Adrenal gland (tissue), 12 donors: ENCODE results near the gene HMGCS2. TPM values are rescaled to one million over a fixed set of nuclear protein-coding genes. Genes with fewer than 3 reads are reported as not detected.
"Not testable (repeated sequence)": the region's sequence is repeated elsewhere in the genome, so short reads cannot be mapped to it uniquely, and the experiment has no call there.

ENCODE experiments used
- DNase-seq, 7 donors: peaks; one replicate each; pipeline ENCODE4 v3.0.0-alpha.2; 2019 to 2020
- H3K27ac ChIP-seq, 5 donors: fragments of 200-600 bp; sonication (generic) in 4 of 5; 1 replicate in 3 of 5; 2 replicates in 2 of 5; pipeline versions ENCODE4 v1.5.1 to v1.8.0; 2016 to 2020; ENCODE audit warnings: mild to moderate bottlenecking in 1 of 5
- H3K27me3 ChIP-seq: fragments of 200-600 bp; 2 replicates; pipeline ENCODE4 v1.8.0; 2021
- H3K36me3 ChIP-seq, 2 donors: fragments of 200-600 bp; replicated peaks in 1 of 2; 1 replicate in 1 of 2; 2 replicates in 1 of 2; pipeline versions ENCODE4 v1.5.1 to v1.8.0; 2018 to 2022
- H3K4me1 ChIP-seq, 2 donors: fragments of 200-600 bp; replicated peaks in 1 of 2; 1 replicate in 1 of 2; 2 replicates in 1 of 2; pipeline versions ENCODE4 v1.5.1 to v1.8.0; 2018 to 2021
- H3K4me3 ChIP-seq, 4 donors: fragments of 200-600 bp; sonication (generic) in 3 of 4; one replicate each; pipeline ENCODE4 v1.5.1; 2016 to 2018
- H3K9me3 ChIP-seq, 3 donors: fragments of 200-600 bp; sonication (generic) in 1 of 3; replicated peaks in 1 of 3; 1 replicate in 2 of 3; 2 replicates in 1 of 3; pipeline versions ENCODE4 v1.5.1 to v1.8.0; 2016 to 2021
- CTCF ChIP-seq, 6 experiments: fragments of 450-650 bp in 4 of 6; fragments of 200-600 bp in 2 of 6; sonication (generic) in 1 of 6; IDR thresholded peaks; 1 replicate in 5 of 6; 2 replicates in 1 of 6; pipeline versions ENCODE4 v1.5.1 to v1.8.0; 2016 to 2021; ENCODE audit warnings: antibody characterized with exemption in 6 of 6, mild to moderate bottlenecking in 2 of 6, moderate library complexity in 1 of 6
- POLR2A ChIP-seq, 2 donors: fragments of 450-650 bp; IDR thresholded peaks; one replicate each; pipeline ENCODE4 v1.6.1; 2017; ENCODE audit warnings: antibody characterized with exemption in 2 of 2, mild to moderate bottlenecking in 2 of 2, moderate library complexity in 1 of 2
- WGBS, 4 donors: extraction: QIAGEN DNeasy Blood & Tissue Kit in 2 of 4; methylation state at CpG; one replicate each; pipeline versions ENCODE4 v1.1.5 to v1.1.7; 2013 to 2017; 5-methylcytosine and 5-hydroxymethylcytosine counted together
- intact Hi-C, 2 donors: fragments of 100-400 bp; cut with DNase I; formaldehyde crosslinking; loops; one replicate each; pipeline versions ENCODE4 v1.14.1 to v1.15.0; 2022 to 2023
- polyA plus RNA-seq, 3 donors: library from polyadenylated mRNA; stranded (reverse); fragments of 200-250 nt in 2 of 3; fragments of 350-450 nt in 1 of 3; fragmentation: Illumina TruSeq in 1 of 3; extraction: RNeasy Lipid Tissue Mini Kit (QIAGEN cat#74804) in 1 of 3; gene quantifications; one replicate each; pipeline ENCODE4 v1.2.3, GENCODE V29; 2013 to 2014
- total RNA-seq, 9 donors: library from RNA; depleted of rRNA in 4 of 9; stranded (reverse); fragments of >200 nt in 4 of 9; fragments of 120-200 nt in 1 of 9; fragmentation: NEBNext Ultra II Directional in 1 of 9; extraction: Animal tissue kit (Norgen Biotek cat#: 25700) in 1 of 9; gene quantifications; one replicate each; pipeline versions ENCODE4 v1.1.0 to v1.2.4, GENCODE V29; 2013 to 2023
- donor health status: healthy with polysubstance abuse.
- donor health status: Bipolar disorder and iron deficiency.
- donor health status: DM: yes; HTN: yes; CAD: no.
- donor health status: DM: no; HTN: no; CAD: no.
- donor health status: DM: no; HTN: no; CAD: no.
- donor health status: DM: yes; HTN: yes; CAD: no.

The HMGCS2 gene
- total and polyA plus RNA-seq, 12 donors, result 0.30 to 0.68 (median 0.34) TPM; not detected in 5

DNA sequence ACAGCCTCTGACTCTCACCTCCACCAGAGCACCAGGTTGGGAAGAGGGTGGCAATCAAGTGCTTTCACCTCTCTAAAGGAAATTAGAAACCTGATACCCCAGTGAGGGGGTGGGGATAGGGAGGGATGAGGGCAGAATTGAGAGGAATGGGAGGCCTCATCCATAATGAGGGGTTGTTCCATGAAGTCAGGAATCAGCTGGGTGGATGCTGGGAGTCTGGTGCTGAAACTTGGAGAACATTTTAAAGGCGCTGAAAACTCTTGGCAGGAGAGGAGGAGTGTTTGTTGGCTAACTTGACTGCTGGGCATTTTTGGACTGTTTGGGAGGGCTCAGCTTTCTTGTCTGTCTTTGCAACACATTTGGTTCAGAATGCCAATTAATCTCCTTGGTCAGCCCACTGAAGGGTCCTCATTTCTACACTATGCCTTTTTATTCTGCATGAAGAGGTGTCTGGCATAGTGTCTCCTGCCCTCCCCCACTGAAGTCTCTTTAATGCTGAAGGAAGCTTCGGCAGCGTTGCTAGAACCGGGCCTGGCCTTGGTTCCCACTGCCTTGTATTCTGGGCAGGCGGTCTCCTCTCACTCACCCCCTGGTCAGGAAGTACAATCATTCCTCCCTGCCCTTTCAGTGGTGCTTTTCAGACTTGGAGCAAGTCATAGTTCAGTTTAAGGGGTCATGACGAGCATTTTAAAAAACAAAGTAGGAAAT, 54.8 kb downstream of the HMGCS2 start:
- no peaks in the 10 kb centered on the region for H3K9me3 ChIP-seq
- DNase-seq, result no peak
- no peak overlapping the region for H3K27ac ChIP-seq
- no peak overlapping the region for H3K4me3 ChIP-seq
- no peaks in the 10 kb centered on the region for H3K36me3 ChIP-seq
- no peak for TF ChIP-seq CTCF (IDR thresholded peaks at IDR 0.05)
- intact Hi-C loops, result no loop called here
- WGBS, 4 donors, result 80 to 84% (median 82%) methylated on average over 6 of the region's 6 CpGs
- H3K4me1 ChIP-seq, result peaks cover 13 to 15% of the 10 kb centered on the region in 2 donors
- H3K27me3 ChIP-seq, result peaks cover 14% of the 10 kb centered on the region

GRCh38 chr1:119713039-119713748, 55.5 kb downstream of the HMGCS2 start:
- intact Hi-C loops, result no loop called here
- Histone ChIP-seq H3K36me3 (no peaks in the 10 kb centered on the region), H3K27me3 (peaks cover 14% of the 10 kb centered on the region), H3K27ac (no peak overlapping the region), H3K9me3 (no peaks in the 10 kb centered on the region), H3K4me1 (peaks cover 13 to 15% of the 10 kb centered on the region in 2 donors), H3K4me3 (peak overlapping the region in 1 of 4 donors; percentile 65)
- TF ChIP-seq CTCF (IDR thresholded peaks at IDR 0.05) (no peak), POLR2A (IDR thresholded peaks at IDR 0.05) (no peak)
- DNase-seq, result no peak
- WGBS, 4 donors, result 66 to 69% (median 68%) methylated on average over 17 of the region's 17 CpGs

DNA sequence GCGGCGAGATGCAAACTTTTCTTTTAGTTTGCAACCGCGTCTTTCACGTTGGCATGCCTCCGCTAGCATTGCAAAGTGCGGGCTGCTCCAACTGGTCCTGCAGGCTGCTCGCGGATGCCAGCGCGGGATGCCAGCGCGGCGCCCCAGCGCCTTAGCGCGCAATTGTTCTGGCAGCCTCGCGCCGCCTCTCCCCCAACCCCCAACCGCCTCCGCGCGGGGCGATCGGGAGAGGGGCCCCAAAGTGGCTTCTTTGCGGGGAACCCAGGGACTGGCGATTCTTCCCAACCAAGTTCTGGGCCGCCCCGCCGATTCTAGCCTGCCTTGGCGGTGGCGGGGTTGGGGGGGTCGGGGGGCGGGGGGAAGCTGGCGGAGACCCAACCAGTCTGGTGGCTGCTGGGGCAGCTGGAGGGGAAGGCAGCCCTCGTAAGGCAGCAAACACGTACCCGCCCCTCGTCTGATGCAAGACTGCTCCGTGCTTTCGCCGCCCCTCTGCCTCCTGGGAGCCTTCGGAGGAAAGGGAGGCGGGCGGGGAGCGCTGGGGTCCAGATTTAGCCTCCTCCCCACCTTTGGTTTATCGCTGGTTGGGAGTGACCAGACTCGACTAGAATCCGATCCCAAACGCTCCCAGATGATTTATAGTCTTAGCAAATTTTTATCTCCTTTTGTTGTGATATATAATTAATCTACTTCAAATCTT, 56.2 kb downstream of the HMGCS2 start:
- peak overlapping the region in 2 of 4 donors; percentile 10 to 65 for H3K4me3 ChIP-seq
- no peak for TF ChIP-seq CTCF (IDR thresholded peaks at IDR 0.05)
- no peak for TF ChIP-seq POLR2A (IDR thresholded peaks at IDR 0.05)
- H3K36me3 ChIP-seq, result no peaks in the 10 kb centered on the region
- peaks cover 14% of the 10 kb centered on the region for H3K27me3 ChIP-seq
- intact Hi-C loops, result no loop called here
- peaks cover 13 to 15% of the 10 kb centered on the region in 2 donors for H3K4me1 ChIP-seq
- WGBS, 4 donors, result 2 to 5% (median 3%) methylated on average over 19 to 51 of the region's 51 CpGs
- no peaks in the 10 kb centered on the region for H3K9me3 ChIP-seq
- peak overlapping the region in 1 of 5 donors; percentile 47 for H3K27ac ChIP-seq
- peak in 3 of 7 donors; percentile 12 to 32 (median 30) for DNase-seq

DNA sequence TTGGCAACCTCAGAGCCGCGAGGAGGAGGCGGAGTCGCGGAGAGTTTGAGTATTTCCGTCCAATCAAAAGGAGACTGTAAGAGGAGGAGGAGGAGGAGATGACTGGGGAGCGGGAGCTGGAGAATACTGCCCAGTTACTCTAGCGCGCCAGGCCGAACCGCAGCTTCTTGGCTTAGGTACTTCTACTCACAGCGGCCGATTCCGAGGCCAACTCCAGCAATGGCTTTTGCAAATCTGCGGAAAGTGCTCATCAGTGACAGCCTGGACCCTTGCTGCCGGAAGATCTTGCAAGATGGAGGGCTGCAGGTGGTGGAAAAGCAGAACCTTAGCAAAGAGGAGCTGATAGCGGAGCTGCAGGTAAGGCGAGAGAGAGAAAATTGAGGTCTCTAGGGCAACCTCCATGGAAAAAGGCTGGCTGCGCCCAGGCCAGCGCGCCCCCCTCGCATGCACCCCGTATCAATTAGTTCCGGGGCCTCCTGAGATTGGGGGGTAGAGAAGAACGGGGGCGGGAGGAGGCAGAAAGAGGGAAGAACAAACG, 56.8 kb downstream of the HMGCS2 start, which contains the start of gene PHGDH:
TSS of gene PHGDH (plus strand) at position 131 of the 538 bp plus-strand sequence. CDS start at position 220, 89 bp downstream.
- H3K27ac ChIP-seq, result peak within 1 kb of the TSS in 1 of 5 donors; percentile 47
- peaks cover 13 to 15% of the 10 kb centered on the region in 2 donors for H3K4me1 ChIP-seq
- intact Hi-C loops, result no loop called here
- H3K27me3 ChIP-seq, result peaks cover 14% of the 10 kb centered on the region
- 1% methylated on average over 27 of the region's 27 CpGs for WGBS, 4 donors
- H3K9me3 ChIP-seq, result no peaks in the 10 kb centered on the region
- peak within 1 kb of the TSS in 2 of 4 donors; percentile 10 to 65 for H3K4me3 ChIP-seq
- no peak for TF ChIP-seq CTCF (IDR thresholded peaks at IDR 0.05)
- no peak for TF ChIP-seq POLR2A (IDR thresholded peaks at IDR 0.05)
- DNase-seq, result peak; percentile 28 to 63 (median 53)
- no peaks in the 10 kb centered on the region for H3K36me3 ChIP-seq

DNA sequence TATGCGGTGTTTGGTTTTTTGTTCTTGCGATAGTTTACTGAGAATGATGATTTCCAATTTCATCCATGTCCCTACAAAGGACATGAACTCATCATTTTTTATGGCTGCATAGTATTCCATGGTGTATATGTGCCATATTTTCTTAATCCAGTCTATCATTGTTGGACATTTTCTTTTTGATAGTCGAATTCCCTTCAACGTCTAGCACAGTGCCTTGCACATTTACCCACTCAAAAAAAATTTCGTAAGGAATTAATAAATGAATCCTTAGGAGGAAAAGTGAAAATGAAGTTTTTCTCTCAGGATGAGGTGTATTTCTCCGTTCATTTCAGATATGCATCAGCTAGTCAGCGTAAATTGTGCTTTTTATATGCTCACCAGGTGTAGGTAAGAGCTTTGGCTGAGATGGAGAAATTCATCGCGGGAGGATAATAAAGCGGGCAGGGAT, 57.3 kb downstream of the HMGCS2 start:
- H3K4me1 ChIP-seq, result peaks cover 13 to 15% of the 10 kb centered on the region in 2 donors
- H3K36me3 ChIP-seq, intact Hi-C loops, DNase-seq, H3K27ac ChIP-seq, H3K9me3 ChIP-seq: not testable (repeated sequence)
- H3K4me3 ChIP-seq, result peak overlapping the region in 1 of 4 donors; percentile 65
- peaks cover 14% of the 10 kb centered on the region for H3K27me3 ChIP-seq
- WGBS, 4 donors, result 11 to 16% (median 12%) methylated on average over 8 of the region's 10 CpGs

- DNase-seq, H3K27me3 ChIP-seq, H3K9me3 ChIP-seq, intact Hi-C loops, H3K27ac ChIP-seq, H3K4me3 ChIP-seq, H3K36me3 ChIP-seq, H3K4me1 ChIP-seq: not testable (repeated sequence)
- WGBS, 4 donors, result 82 to 98% (median 93%) methylated on average over 4 to 6 of the region's 6 CpGs
Observed at GRCh38 chr1:119706599-119706998, 62.1 kb downstream of the HMGCS2 start.
